ENCODE results near the gene ZXDC. TPM values are rescaled to one million over a fixed set of nuclear protein-coding genes. Genes with fewer than 3 reads are reported as not detected.

The ZXDC gene
- total RNA-seq, 2 donors from 2014 or later: 27.8 to 32.8 TPM

DNA sequence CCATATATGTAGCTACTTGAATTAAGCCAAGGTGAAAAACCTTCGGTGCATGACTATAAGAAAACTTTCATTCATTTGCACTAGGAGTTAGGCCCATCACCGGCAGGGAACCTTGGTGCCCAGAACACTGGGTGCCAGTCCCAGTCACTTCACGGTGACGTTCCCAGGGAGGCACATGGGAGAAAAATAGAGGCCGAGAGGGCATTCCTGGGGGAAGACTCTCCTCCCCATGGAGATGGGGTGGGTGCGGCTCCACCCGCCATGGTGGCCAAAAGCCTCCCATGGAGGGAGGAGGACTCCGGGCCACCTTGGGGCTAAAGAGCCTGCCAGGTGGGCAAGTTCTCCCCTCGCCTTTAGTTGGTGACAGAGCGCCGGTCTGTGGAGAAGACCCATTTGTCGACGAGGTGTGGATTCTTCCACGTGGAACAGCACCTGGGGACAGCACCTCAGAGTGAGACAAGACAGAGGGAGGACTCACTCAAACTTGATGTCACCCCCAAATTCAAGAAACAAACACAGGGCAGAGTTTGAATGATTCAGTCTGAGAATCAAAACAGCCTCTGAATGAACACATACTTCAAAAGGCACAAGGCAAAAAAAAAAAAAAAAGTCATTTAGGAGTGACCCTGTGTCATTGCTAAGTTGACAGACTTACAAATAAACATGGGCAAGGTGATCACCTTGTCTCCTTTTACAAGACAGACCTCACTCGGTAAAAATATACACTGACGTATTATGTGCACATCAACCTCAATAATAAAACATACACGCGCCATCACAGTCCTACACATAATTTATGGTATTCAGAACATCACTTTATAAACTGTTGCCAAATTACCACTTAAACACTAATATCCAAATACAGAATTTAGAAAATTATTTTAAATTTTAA, 38.6 kb downstream of the ZXDC start:
- peaks cover 0 to 2% of the 10 kb centered on the region in 2 donors for H3K36me3 Mint-ChIP-seq (ENCODE audit: insufficient read depth in 2 of 2)
- ATAC-seq (replicated peaks in 1 of 2) (no peak), DNase-seq (no peak)
- peaks cover 4% of the 10 kb centered on the region for H3K4me1 Mint-ChIP-seq (ENCODE audit: low read depth)
- H3K27me3 Mint-ChIP-seq (ENCODE audit: low read depth): no peaks in the 10 kb centered on the region
- no peak overlapping the region for H3K27ac Mint-ChIP-seq
- H3K4me3 Mint-ChIP-seq: no peak overlapping the region
- H3K9me3 Mint-ChIP-seq: no peaks in the 10 kb centered on the region

DNA sequence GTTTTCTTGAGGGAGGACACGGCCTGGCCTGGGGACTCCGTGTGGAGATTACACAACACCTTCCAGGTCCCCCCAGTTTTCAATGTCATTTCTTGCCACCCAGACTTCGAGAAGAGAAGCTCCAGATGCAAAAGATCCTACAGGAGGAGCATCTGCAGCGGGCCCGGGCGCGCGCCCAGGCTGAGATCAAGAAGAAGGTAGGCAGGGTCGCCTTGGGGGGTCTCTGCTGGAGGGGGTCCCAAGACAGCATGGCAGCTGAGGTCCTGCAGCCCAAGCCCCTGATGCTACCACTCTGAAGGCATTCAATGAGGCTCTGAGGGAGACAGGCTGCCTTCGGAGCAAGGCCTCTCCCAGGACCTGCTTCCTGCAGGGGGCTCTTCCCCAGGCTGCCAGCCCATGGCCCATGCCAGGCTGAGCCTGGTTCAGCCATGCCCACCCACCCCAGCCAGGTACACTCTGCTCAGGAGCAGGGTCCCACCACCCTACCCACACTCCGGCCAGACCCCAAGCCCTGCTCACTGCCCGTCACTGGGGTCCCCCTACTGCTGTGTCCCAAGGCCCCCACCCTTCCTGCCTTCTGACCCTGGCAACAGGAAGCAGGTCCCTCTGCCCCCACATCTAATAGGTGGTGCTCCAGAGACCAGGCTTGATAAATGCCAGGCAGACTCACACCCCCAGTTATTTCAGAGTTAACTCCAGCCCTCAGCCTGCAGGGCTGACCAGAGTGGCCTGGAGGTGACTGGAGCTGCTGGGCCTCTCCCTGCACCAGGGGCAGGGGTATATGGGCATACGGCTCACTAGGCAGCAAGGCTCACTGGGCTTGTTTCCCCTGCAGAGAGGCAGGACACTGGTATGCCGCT, 40.0 kb downstream of the ZXDC start:
- no peak overlapping the region for H3K27ac Mint-ChIP-seq
- H3K4me1 Mint-ChIP-seq (ENCODE audit: low read depth): peaks cover 10% of the 10 kb centered on the region
- H3K27me3 Mint-ChIP-seq (ENCODE audit: low read depth): no peaks in the 10 kb centered on the region
- ATAC-seq (replicated peaks in 1 of 2) (no peak), DNase-seq (no peak)
- peaks cover 0 to 2% of the 10 kb centered on the region in 2 donors for H3K36me3 Mint-ChIP-seq (ENCODE audit: insufficient read depth in 2 of 2)
- H3K9me3 Mint-ChIP-seq: no peaks in the 10 kb centered on the region
- H3K4me3 Mint-ChIP-seq: no peak overlapping the region

DNA sequence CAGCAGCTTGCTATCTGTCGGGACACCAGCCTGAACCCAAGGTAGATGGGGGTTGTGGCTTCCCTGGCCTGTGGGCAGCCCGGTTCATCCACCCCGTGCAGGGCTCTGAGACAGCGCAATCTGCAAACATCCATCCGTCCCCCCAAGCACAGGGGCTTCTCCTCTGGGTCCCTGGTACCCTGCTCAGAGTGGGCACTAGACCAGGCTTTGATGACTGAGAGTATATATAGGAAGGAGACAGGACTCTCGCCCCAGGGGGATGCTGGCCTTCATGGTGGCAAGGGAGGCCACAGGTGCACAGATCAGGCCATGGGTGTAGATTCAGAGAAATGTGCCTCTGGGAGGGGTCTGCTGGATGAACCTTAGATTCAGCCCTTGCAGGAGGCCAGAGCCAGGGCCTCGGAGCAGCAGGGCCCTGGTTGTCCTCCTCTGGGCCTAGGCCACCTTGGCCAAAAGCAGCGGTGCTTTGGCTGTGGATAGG, 40.7 kb downstream of the ZXDC start:
- Mint-ChIP-seq H3K9me3 (no peaks in the 10 kb centered on the region), H3K4me3 (no peak overlapping the region), H3K27ac (no peak overlapping the region), H3K27me3 (ENCODE audit: low read depth) (no peaks in the 10 kb centered on the region), H3K36me3 (ENCODE audit: insufficient read depth in 2 of 2) (peaks cover 0 to 2% of the 10 kb centered on the region in 2 donors), H3K4me1 (ENCODE audit: low read depth) (peaks cover 10% of the 10 kb centered on the region)
- DNase-seq (no peak), ATAC-seq (replicated peaks in 1 of 2) (no peak)

DNA sequence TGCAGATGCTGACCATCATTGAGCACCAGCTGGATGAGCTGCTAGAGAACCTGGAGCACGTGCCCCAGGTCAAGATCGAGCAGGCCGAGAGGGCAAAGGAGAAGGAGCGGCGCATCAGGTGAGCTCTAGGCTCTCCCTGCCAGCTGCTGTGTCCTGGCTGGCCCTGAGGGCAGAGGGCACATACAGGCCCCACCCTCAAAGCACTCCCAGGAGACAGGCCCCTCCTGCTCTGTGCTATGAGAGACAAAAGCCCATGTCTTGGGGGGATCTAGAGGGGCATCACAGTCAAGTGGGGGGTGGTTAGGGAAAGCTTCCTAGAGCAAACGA, 41.5 kb downstream of the ZXDC start:
- Mint-ChIP-seq H3K27ac (no peak overlapping the region), H3K4me1 (ENCODE audit: low read depth) (peaks cover 10% of the 10 kb centered on the region), H3K27me3 (ENCODE audit: low read depth) (no peaks in the 10 kb centered on the region), H3K4me3 (no peak overlapping the region), H3K36me3 (ENCODE audit: insufficient read depth in 2 of 2) (peaks cover 0 to 2% of the 10 kb centered on the region in 2 donors), H3K9me3 (no peaks in the 10 kb centered on the region)
- ATAC-seq (replicated peaks in 1 of 2): no peak
- DNase-seq: no peak

DNA sequence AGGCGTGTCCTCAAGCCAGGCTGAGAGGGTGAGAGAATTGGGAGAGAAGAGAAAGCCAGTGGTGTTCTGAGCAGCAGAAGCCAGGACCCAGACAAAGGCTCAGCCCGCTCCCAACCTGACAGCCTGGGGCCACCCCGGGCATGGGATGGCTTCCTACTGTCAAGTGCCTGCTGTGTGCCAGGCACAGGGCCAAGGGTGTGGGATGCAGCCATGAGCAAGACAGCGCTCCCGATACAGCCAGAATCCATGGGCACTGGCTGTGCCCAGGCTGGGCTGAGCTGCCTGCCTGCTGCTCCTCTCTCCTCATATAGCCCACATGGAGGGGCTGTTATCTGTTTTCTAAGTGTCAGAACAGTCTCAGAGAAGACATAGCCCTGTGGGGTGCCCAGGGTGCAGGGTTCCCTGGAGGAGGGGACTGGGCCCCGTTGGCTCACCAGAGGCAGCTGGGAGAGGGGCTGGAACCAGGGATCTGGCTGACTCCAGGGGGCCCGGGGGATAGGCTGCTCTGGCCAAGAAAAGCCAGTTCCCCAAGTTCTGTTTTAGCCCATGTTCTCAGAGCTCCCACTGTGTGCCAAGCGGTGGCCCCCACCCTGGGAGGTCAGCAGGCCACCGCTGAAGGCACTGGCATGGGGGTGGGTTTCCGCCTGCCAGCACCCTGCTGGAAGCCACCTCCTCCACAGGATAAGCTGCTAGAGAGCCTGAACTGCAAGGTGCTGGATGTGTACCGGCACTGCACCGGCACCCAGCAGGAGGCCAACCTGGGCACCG, 42.0 kb downstream of the ZXDC start:
- Mint-ChIP-seq H3K4me1 (ENCODE audit: low read depth) (peaks cover 10% of the 10 kb centered on the region), H3K36me3 (ENCODE audit: insufficient read depth in 2 of 2) (peaks cover 0 to 2% of the 10 kb centered on the region in 2 donors), H3K27me3 (ENCODE audit: low read depth) (no peaks in the 10 kb centered on the region), H3K27ac (no peak overlapping the region), H3K4me3 (no peak overlapping the region), H3K9me3 (no peaks in the 10 kb centered on the region)
- DNase-seq (no peak), ATAC-seq (replicated peaks in 1 of 2) (no peak)

DNA sequence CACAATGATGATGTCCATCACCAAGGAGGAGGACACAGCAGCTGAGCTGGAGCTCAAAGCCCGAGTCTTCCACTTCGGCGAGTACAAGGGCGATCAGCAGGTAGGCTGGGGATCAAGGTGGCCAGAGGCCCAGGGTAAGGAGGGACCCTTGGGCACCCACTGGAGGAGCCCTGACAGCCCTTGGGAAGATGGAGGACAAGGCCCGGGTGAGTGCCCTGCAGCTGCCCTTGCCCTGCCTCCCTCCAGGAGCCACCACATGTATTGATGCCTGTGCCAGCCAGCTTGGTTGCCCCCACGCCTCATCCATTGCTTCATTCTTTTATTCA, 42.6 kb downstream of the ZXDC start:
- H3K27ac Mint-ChIP-seq: no peak overlapping the region
- peaks cover 10% of the 10 kb centered on the region for H3K4me1 Mint-ChIP-seq (ENCODE audit: low read depth)
- ATAC-seq (replicated peaks in 1 of 2): no peak
- H3K4me3 Mint-ChIP-seq: no peak overlapping the region
- H3K9me3 Mint-ChIP-seq: no peaks in the 10 kb centered on the region
- H3K36me3 Mint-ChIP-seq (ENCODE audit: insufficient read depth in 2 of 2): peaks cover 0 to 2% of the 10 kb centered on the region in 2 donors
- no peak for DNase-seq
- no peaks in the 10 kb centered on the region for H3K27me3 Mint-ChIP-seq (ENCODE audit: low read depth)

DNA sequence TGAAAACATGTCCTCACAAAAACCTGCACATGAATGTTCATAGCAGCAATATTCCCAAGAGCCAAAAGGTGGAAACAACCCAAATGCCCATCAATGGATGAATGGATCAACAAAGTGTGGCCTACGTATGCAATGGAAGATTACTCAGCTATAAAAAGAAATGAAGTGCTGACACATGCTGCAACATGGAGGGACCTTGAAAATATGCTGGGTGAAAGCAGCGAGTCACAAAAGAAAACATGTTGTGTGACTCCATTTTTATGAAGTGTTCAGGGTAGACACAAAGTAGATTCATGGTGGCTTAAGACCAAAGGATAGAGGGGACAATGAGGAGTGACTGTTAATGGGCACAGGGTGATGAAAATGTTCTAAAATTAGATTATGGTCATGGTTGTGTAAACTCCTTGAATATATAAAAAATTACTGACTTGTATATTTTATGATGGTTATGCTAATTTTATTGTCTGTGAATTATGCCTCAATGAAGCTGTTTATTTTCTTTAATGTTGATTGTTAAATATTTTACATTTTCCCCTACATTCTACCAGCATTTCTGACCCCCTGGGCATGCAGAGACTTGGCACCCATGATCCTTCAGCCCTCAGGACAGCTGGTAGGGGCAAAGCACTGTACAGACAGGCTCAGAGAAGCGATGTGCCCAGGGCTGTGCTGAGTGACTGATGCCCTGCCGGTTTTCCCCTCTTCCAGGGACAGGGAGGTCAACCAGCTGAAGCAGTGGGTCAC, 43.2 kb downstream of the ZXDC start:
- Mint-ChIP-seq H3K4me3 (no peak overlapping the region), H3K27ac (no peak overlapping the region), H3K4me1 (ENCODE audit: low read depth) (peaks cover 10% of the 10 kb centered on the region), H3K36me3 (ENCODE audit: insufficient read depth in 2 of 2) (peaks cover 3 to 4% of the 10 kb centered on the region in 2 donors), H3K27me3 (ENCODE audit: low read depth) (no peaks in the 10 kb centered on the region), H3K9me3 (peaks cover 2% of the 10 kb centered on the region in 2 donors)
- DNase-seq (no peak), ATAC-seq (replicated peaks in 1 of 2) (no peak)

DNA sequence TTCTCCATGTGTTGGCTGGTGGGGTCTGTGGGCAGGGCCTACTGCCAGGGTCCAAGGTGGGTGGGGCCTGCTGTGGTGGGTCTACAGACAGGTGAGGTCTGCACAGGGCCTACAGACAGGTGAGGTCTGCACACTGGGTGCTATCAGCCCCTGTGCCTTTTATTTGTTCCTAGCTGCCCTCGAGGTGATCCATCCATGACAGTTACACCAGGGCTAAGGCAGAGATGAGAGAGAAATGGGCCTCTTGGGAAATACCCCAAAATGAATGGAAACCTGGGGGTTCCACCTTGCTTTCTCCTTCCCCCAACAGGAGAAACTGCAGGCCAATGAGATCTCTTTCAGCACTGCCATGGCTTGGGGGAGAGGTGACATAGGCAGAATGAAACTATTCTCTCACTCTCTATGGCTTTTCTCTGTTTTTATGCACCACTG, 44.6 kb downstream of the ZXDC start:
- peaks cover 10% of the 10 kb centered on the region for H3K4me1 Mint-ChIP-seq (ENCODE audit: low read depth)
- H3K27ac Mint-ChIP-seq: no peak overlapping the region
- ATAC-seq (replicated peaks in 1 of 2): peak; percentile 58 to 75
- H3K27me3 Mint-ChIP-seq (ENCODE audit: low read depth): no peaks in the 10 kb centered on the region
- DNase-seq: no peak
- no peak overlapping the region for H3K4me3 Mint-ChIP-seq
- H3K36me3 Mint-ChIP-seq (ENCODE audit: insufficient read depth in 2 of 2): peaks cover 6 to 9% of the 10 kb centered on the region in 2 donors
- H3K9me3 Mint-ChIP-seq: peaks cover 8 to 9% of the 10 kb centered on the region in 2 donors

DNA sequence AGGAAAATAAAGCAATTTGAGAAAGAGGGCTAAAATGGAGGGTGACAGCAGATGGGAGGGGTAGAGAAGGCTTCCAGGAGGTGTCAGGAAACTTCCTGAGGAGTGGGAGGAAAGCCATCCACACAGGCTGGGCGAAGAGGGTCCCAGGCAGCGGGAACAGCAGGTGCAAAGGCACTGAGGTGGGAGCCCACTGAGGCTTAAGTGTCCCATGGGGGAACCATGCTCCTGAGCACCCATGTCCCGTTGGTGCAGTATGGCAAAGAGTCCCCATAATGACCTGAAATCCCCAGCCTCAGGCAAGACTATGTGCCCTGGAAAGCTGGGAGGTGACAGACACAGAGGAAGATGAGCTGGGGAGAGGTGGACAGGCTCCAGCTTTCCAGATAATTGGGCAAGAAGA, 50.9 kb downstream of the ZXDC start:
- peaks cover 10 to 11% of the 10 kb centered on the region in 2 donors for H3K9me3 Mint-ChIP-seq
- H3K4me3 Mint-ChIP-seq: no peak overlapping the region
- H3K27me3 Mint-ChIP-seq (ENCODE audit: low read depth): no peaks in the 10 kb centered on the region
- H3K4me1 Mint-ChIP-seq (ENCODE audit: low read depth): peaks cover 5% of the 10 kb centered on the region
- H3K27ac Mint-ChIP-seq: no peak overlapping the region
- ATAC-seq (replicated peaks in 1 of 2): no peak
- DNase-seq: no peak
- H3K36me3 Mint-ChIP-seq (ENCODE audit: insufficient read depth in 2 of 2): peaks cover 6 to 17% of the 10 kb centered on the region in 2 donors

DNA sequence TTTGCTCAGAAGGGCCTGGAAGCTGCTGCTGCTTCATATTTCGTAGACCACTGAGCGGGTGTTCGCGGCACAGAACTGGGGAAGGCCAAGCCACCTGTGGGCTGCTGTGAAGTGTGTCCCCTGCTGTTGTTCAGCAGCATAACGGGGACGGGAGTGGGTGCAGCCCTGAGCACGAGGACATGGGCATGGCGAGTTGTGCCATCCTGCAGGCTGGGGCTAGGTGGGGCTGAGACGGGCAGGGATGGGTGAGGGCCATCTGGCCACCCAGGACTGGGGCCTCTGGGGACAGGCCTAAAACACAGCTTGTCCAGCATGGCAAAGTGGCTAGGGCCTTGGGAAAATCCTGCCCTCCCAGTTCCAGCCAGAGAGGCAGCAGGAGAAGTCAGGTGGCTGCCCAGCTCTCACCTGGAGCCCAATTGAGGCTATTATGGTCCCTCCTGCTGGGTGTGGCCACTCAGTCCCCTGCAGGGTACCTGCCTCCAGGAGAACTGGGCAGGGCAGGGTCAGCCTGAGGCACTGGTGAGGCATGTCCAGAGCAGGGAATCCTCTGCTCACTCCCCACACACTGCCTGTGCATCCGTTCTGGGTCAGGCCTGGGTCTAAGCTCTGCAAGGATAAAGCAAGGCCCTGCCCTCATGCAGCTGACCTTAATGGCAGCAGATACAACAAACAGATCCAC, 51.5 kb downstream of the ZXDC start:
- Mint-ChIP-seq H3K4me1 (ENCODE audit: low read depth) (peaks cover 5% of the 10 kb centered on the region), H3K36me3 (ENCODE audit: insufficient read depth in 2 of 2) (peaks cover 6 to 17% of the 10 kb centered on the region in 2 donors), H3K9me3 (peaks cover 10 to 11% of the 10 kb centered on the region in 2 donors), H3K4me3 (no peak overlapping the region), H3K27me3 (ENCODE audit: low read depth) (no peaks in the 10 kb centered on the region), H3K27ac (no peak overlapping the region)
- ATAC-seq (replicated peaks in 1 of 2): no peak
- DNase-seq: no peak

DNA sequence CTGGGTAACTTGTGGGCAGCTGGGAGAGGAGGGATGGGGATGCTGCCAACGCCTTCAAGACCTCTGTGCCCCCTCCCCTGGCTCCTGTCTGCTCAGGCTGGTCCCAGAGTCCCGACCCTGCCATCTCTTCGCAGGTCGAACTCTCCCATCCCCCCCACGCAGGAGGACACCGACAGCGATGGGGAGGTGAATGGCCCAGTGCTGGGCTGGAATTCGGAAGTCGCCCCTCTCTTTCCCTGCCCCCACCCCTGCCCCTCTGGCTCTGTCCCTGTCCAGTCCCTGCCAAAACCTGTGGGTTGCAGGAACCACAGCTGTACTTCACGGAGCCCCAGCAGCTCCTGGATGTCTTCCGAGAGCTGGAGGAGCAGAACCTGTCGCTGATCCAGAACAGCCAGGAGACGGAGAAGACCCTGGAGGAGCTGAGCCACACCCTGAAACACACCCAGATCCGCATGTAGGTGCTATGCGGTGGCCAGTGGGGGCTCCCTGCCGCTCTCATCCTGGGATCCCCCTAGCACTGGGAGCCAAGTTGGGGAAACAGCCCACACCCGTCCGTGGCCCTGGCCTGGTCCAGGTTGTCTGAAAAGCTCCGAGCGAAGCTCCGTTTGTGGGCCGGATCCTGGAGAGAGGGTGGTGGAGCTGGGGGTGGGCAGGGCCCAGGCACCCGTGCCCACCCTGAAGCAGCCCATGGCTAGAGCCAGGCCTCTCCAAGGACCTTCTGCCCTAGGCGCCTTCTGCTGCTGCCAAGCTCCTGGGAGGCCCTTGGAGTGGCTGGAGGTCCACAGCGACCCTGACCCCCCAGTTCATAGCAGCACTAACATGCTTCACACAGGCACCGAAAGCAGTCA, 52.3 kb downstream of the ZXDC start:
- no peak overlapping the region for H3K4me3 Mint-ChIP-seq
- peaks cover 6 to 17% of the 10 kb centered on the region in 2 donors for H3K36me3 Mint-ChIP-seq (ENCODE audit: insufficient read depth in 2 of 2)
- H3K27me3 Mint-ChIP-seq (ENCODE audit: low read depth): no peaks in the 10 kb centered on the region
- no peak overlapping the region for H3K27ac Mint-ChIP-seq
- ATAC-seq (replicated peaks in 1 of 2) (no peak), DNase-seq (no peak)
- peaks cover 10 to 11% of the 10 kb centered on the region in 2 donors for H3K9me3 Mint-ChIP-seq
- H3K4me1 Mint-ChIP-seq (ENCODE audit: low read depth): peaks cover 5% of the 10 kb centered on the region

All from activated T-cell treated with anti-CD3 and anti-CD28 coated beads, Interleukin-2, amount 50 U/mL, for 72 hours (primary cell).